ENCODE results near the gene ORM1.

Gene ORM1

GRCh38 chr9:114336699-114337395 lies 13.9 kb downstream of the ORM1 start:
- no peak for DNase-seq (ENCODE audit: low read depth, low spot score)
- no peaks in the 10 kb centered on the region for H3K9me3 ChIP-seq (ENCODE audit: control insufficient read depth, insufficient read depth, low read length)
- no CpG with 5 or more reads among the region's 23 CpGs for WGBS (ENCODE audit: insufficient coverage, insufficient read length)
- H3K27me3 ChIP-seq (ENCODE audit: control insufficient read depth, insufficient read depth, low read length): no peaks in the 10 kb centered on the region
- peaks cover 15% of the 10 kb centered on the region for H3K36me3 ChIP-seq (ENCODE audit: control insufficient read depth, insufficient read depth, low read length)
- H3K4me3 ChIP-seq (ENCODE audit: low read length): no peak overlapping the region
- H3K4me1 ChIP-seq (ENCODE audit: control insufficient read depth, insufficient read depth, low read length): no peaks in the 10 kb centered on the region
- H3K27ac ChIP-seq (ENCODE audit: low read length): no peak overlapping the region

GRCh38 chr9:114338187-114338586 lies 15.3 kb downstream of the ORM1 start:
- no peaks in the 10 kb centered on the region for H3K4me1 ChIP-seq (ENCODE audit: control insufficient read depth, insufficient read depth, low read length)

GRCh38 chr9:114339130-114339908 lies 16.4 kb downstream of the ORM1 start:
- no peak for DNase-seq (ENCODE audit: low read depth, low spot score)
- Histone ChIP-seq H3K36me3 (ENCODE audit: control insufficient read depth, insufficient read depth, low read length) (peaks cover 20% of the 10 kb centered on the region), H3K27me3 (ENCODE audit: control insufficient read depth, insufficient read depth, low read length) (no peaks in the 10 kb centered on the region), H3K27ac (ENCODE audit: low read length) (no peak overlapping the region), H3K4me3 (ENCODE audit: low read length) (no peak overlapping the region), H3K9me3 (ENCODE audit: control insufficient read depth, insufficient read depth, low read length) (no peaks in the 10 kb centered on the region), H3K4me1 (ENCODE audit: control insufficient read depth, insufficient read depth, low read length) (no peaks in the 10 kb centered on the region)
- no CpG with 5 or more reads among the region's 16 CpGs for WGBS (ENCODE audit: insufficient coverage, insufficient read length)

More at GRCh38 chr9:114338187-114338586, 15.3 kb downstream of the ORM1 start:
- DNase-seq (ENCODE audit: low read depth, low spot score): no peak
- H3K36me3 ChIP-seq (ENCODE audit: control insufficient read depth, insufficient read depth, low read length): peaks cover 15% of the 10 kb centered on the region
- H3K27ac ChIP-seq (ENCODE audit: low read length): no peak overlapping the region
- H3K4me3 ChIP-seq (ENCODE audit: low read length): no peak overlapping the region
- no CpG with 5 or more reads among the region's 2 CpGs for WGBS (ENCODE audit: insufficient coverage, insufficient read length)
- H3K9me3 ChIP-seq (ENCODE audit: control insufficient read depth, insufficient read depth, low read length): no peaks in the 10 kb centered on the region
- H3K27me3 ChIP-seq (ENCODE audit: control insufficient read depth, insufficient read depth, low read length): no peaks in the 10 kb centered on the region

DNA sequence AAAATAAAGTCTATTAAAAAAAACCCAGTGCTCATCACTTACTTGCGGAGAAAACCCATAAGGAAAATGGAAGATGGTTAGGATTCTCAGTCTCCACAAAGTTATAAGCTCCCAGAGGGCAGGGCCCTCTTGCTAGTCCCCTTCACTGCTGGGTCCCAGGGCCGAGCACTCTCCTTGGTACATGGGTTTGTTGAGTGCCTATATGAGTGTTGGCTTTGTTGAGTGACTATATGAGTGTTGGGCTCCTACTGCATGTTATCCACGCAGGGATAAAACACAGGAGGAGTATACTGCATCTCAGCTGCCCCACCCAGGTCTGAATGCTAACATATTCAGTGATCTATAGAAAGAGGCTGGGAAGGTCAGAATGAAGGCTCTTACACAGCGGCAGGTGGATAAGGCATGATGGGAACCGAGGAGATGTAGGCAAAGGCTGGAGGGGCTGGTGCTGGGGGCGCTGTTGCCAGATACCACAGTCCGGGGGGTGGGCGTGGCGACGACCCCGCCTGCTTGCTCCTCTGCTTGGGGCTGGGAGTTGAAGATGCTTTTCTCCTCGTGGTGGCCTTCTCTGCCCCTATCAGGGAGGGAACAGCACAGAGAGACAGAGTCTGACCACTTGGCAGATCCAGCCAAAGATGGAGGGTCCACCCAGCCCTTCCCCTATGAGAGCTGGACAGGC lies 18.4 kb downstream of the ORM1 start:
- Histone ChIP-seq H3K36me3 (ENCODE audit: control insufficient read depth, insufficient read depth, low read length) (peaks cover 24% of the 10 kb centered on the region), H3K4me1 (ENCODE audit: control insufficient read depth, insufficient read depth, low read length) (no peaks in the 10 kb centered on the region), H3K4me3 (ENCODE audit: low read length) (no peak overlapping the region), H3K27ac (ENCODE audit: low read length) (no peak overlapping the region), H3K27me3 (ENCODE audit: control insufficient read depth, insufficient read depth, low read length) (no peaks in the 10 kb centered on the region), H3K9me3 (ENCODE audit: control insufficient read depth, insufficient read depth, low read length) (no peaks in the 10 kb centered on the region)
- no CpG with 5 or more reads among the region's 12 CpGs for WGBS (ENCODE audit: insufficient coverage, insufficient read length)
- DNase-seq (ENCODE audit: low read depth, low spot score): no peak

GRCh38 chr9:114341991-114342390 lies 19.1 kb downstream of the ORM1 start:
- Histone ChIP-seq H3K4me3 (ENCODE audit: low read length) (no peak overlapping the region), H3K36me3 (ENCODE audit: control insufficient read depth, insufficient read depth, low read length) (peaks cover 28% of the 10 kb centered on the region), H3K4me1 (ENCODE audit: control insufficient read depth, insufficient read depth, low read length) (no peaks in the 10 kb centered on the region), H3K27ac (ENCODE audit: low read length) (no peak overlapping the region), H3K9me3 (ENCODE audit: control insufficient read depth, insufficient read depth, low read length) (no peaks in the 10 kb centered on the region), H3K27me3 (ENCODE audit: control insufficient read depth, insufficient read depth, low read length) (no peaks in the 10 kb centered on the region)
- no CpG with 5 or more reads among the region's 4 CpGs for WGBS (ENCODE audit: insufficient coverage, insufficient read length)
- DNase-seq (ENCODE audit: low read depth, low spot score): no peak

DNA sequence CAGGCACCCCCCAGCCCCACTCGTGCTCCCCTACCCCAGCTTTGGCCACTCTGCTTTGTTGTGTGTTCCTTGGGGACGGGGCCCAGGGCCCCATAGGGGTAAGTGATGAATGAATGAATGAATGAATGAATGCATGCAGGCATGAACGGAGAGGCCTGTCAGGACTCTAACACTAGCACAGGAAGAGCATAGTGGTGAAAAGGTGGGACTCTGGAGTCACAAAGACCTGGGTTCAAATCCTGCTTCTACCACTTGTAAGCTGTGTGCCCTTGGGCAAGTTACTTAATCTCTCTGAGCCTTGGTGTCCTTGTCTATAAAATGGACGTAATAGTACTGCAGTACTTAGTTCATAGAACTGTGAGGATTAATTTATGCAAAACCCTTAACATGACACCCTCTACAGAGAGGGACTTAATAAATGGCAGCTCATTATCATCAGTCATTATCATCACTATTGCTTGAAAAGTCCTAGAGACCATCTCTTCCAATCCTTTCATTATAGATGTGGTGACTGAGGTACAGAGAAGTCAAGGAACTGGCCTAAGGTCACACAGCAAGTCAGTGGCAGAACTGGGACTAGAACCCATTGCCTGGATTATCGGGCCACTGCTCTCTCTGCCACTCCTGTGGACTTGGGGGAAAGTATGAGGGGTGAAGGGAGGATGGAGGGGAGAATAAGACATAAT lies 20.0 kb downstream of the ORM1 start:
- peaks cover 26% of the 10 kb centered on the region for H3K36me3 ChIP-seq (ENCODE audit: control insufficient read depth, insufficient read depth, low read length)
- H3K27ac ChIP-seq (ENCODE audit: low read length): no peak overlapping the region
- H3K4me3 ChIP-seq (ENCODE audit: low read length): no peak overlapping the region
- no peaks in the 10 kb centered on the region for H3K9me3 ChIP-seq (ENCODE audit: control insufficient read depth, insufficient read depth, low read length)
- no peak for DNase-seq (ENCODE audit: low read depth, low spot score)
- no peaks in the 10 kb centered on the region for H3K27me3 ChIP-seq (ENCODE audit: control insufficient read depth, insufficient read depth, low read length)
- H3K4me1 ChIP-seq (ENCODE audit: control insufficient read depth, insufficient read depth, low read length): no peaks in the 10 kb centered on the region
- WGBS (ENCODE audit: insufficient coverage, insufficient read length): no CpG with 5 or more reads among the region's 5 CpGs

- peaks cover 2% of the 10 kb centered on the region; the same call in 1 of the 2 replicates for H3K4me1 ChIP-seq (ENCODE audit: control insufficient read depth, insufficient read depth, low read length)
- WGBS (ENCODE audit: insufficient coverage, insufficient read length): no CpG with 5 or more reads among the region's 9 CpGs
- H3K4me3 ChIP-seq (ENCODE audit: low read length): no peak overlapping the region
- H3K27ac ChIP-seq (ENCODE audit: low read length): no peak overlapping the region
- H3K36me3 ChIP-seq (ENCODE audit: control insufficient read depth, insufficient read depth, low read length): peaks cover 25% of the 10 kb centered on the region
- no peak for DNase-seq (ENCODE audit: low read depth, low spot score)
- H3K27me3 ChIP-seq (ENCODE audit: control insufficient read depth, insufficient read depth, low read length): no peaks in the 10 kb centered on the region
- H3K9me3 ChIP-seq (ENCODE audit: control insufficient read depth, insufficient read depth, low read length): no peaks in the 10 kb centered on the region
Measured at GRCh38 chr9:114343471-114344187, 20.7 kb downstream of the ORM1 start.

- Histone ChIP-seq H3K27me3 (ENCODE audit: control insufficient read depth, insufficient read depth, low read length) (no peaks in the 10 kb centered on the region), H3K36me3 (ENCODE audit: control insufficient read depth, insufficient read depth, low read length) (peaks cover 25% of the 10 kb centered on the region), H3K9me3 (ENCODE audit: control insufficient read depth, insufficient read depth, low read length) (no peaks in the 10 kb centered on the region), H3K4me1 (ENCODE audit: control insufficient read depth, insufficient read depth, low read length) (peaks cover 4% of the 10 kb centered on the region; the same call in 1 of the 2 replicates), H3K4me3 (ENCODE audit: low read length) (no peak overlapping the region), H3K27ac (ENCODE audit: low read length) (no peak overlapping the region)
- no peak for DNase-seq (ENCODE audit: low read depth, low spot score)
- no CpG with 5 or more reads among the region's 11 CpGs for WGBS (ENCODE audit: insufficient coverage, insufficient read length)
Measured at GRCh38 chr9:114344188-114344566, 21.3 kb downstream of the ORM1 start.

GRCh38 chr9:114344692-114345091 lies 21.8 kb downstream of the ORM1 start:
- Histone ChIP-seq H3K27me3 (ENCODE audit: control insufficient read depth, insufficient read depth, low read length) (no peaks in the 10 kb centered on the region), H3K4me3 (ENCODE audit: low read length) (no peak overlapping the region), H3K4me1 (ENCODE audit: control insufficient read depth, insufficient read depth, low read length) (peaks cover 4% of the 10 kb centered on the region; the same call in 1 of the 2 replicates), H3K36me3 (ENCODE audit: control insufficient read depth, insufficient read depth, low read length) (peaks cover 25% of the 10 kb centered on the region), H3K9me3 (ENCODE audit: control insufficient read depth, insufficient read depth, low read length) (no peaks in the 10 kb centered on the region), H3K27ac (ENCODE audit: low read length) (no peak overlapping the region)
- WGBS (ENCODE audit: insufficient coverage, insufficient read length): no CpG with 5 or more reads among the region's 3 CpGs
- no peak for DNase-seq (ENCODE audit: low read depth, low spot score)

Data from iPS DF 6.9 (cell line).